HuH-7 (cell line): ENCODE data around the gene NUP88.
A peak's percentile ranks its signal among the peaks of the same experiment; 100 is the strongest.
"Not testable (repeated sequence)": the region's sequence is repeated elsewhere in the genome, so short reads cannot be mapped to it uniquely, and the experiment has no call there.

ENCODE experiments used
- DNase-seq: peaks from one replicate; pipeline ENCODE4 v3.0.0; 2011; ENCODE audit warnings: low spot score

NUP88 gene

DNA sequence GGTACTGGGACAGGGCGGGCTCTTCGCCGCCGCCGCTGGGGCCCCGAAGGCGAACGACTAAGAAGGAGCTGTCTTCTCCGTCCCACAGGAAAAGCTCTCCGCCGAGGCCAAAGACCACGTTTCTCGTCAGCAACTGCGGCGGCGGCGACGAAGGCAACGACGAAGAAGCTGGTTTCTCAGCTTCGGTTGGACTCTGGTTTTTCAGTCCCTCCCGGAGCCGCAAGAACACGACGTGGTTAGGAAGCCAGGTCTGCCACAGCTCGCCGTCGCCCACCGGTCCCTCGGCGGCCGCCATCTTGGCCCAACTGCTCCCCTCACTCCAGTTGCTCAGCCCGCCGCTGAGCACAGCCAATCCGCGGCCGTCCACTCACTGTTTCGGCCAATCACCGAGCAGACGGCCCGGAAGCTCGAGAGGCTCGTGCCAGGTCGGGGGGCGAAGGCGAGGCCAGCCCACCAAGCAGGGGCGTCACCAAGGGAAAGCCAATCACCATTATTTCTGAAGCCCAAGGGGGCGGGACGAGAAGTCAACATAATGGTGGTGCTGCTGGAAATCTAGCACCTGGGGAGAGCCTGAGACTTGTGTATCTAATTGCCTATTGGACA lies at the start of gene NUP88:
TSS of gene NUP88 (minus strand) at position 307 of the 603 bp plus-strand sequence. CDS start at position 295, 12 bp downstream.
- peak; percentile 86 for DNase-seq

DNA sequence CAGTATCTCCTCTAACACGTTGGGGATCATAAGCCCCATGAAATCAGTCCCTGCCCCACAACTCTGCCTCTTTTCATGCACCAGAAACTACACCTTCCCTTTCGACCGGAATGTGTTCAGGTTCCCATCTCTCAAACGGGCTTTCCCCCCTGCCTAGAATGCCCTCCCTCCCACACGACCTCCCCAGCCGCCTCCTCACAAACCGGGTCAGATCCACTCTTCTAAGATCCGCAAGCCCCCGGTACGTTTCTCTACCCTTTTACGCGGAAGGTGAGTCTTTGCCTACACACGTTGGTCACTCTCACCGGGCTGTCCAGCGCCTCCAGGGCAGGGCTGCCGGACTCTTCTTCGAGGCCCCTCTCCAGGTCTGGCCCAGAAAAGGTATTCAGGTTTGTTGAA lies 48.6 kb upstream of the NUP88 start:
- no peak for DNase-seq

GRCh38 chr17:5467416-5467815 lies 48.0 kb upstream of the NUP88 start:
- no peak for DNase-seq

- DNase-seq: no peak
Measured at GRCh38 chr17:5466295-5466694, 46.8 kb upstream of the NUP88 start.

- DNase-seq: no peak
Measured at GRCh38 chr17:5464717-5465507, 45.5 kb upstream of the NUP88 start.

DNA sequence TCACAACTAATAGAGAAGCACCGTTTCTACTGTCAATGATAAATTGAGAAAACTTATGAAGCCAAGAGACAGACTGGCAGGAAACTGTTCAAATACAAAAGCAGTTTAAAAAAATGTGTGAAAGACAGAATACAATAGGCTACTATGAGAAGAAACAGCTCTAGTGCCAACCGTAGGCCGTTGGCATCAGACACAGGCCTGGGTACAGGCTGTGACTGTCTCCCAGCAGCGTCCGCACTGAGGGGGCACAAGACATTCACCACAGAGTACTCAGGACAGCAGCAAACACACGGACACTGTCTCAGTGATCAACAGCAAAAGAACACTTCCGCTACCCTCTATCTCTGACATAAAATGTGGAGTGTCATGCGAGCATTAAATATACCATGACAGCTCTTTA lies 27.3 kb upstream of the NUP88 start:
- DNase-seq: no peak

DNA sequence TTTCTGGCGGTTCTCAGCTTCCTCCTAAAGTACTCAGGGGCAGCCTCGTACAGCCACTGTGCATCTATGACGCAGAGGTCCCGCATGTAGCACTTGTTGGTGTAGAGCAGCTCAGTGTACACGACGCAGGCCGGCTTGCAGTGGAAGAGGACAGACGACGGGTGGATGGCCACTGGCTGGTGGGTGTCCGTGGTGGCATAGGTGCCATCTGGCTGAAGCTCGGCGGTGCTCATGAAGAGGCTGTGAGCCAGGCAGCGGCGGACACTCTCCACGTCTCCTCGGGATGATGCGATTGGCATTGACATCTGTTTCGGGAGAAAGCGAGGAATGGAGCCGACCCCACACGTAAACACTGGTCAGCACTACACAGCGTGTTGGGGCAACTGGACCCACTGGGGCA lies 24.7 kb upstream of the NUP88 start:
- no peak for DNase-seq

GRCh38 chr17:5443728-5444127 lies 24.3 kb upstream of the NUP88 start:
- no peak for DNase-seq

DNA sequence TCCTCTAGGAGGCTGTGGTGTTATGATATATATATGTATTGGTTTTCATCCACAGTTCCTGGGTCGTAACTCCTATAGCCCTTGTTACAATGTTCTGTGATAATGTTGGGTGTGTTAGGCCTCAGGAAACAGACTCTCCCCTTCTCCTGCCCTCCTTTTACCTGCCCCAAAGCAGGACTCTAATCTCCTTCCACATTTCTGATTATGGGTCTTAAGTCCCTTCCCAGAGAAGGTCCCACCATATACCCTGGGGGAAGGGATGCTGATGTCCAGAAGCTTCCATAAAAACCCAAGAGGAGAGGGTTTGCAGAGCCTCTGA lies 19.9 kb upstream of the NUP88 start:
- DNase-seq: no peak

DNA sequence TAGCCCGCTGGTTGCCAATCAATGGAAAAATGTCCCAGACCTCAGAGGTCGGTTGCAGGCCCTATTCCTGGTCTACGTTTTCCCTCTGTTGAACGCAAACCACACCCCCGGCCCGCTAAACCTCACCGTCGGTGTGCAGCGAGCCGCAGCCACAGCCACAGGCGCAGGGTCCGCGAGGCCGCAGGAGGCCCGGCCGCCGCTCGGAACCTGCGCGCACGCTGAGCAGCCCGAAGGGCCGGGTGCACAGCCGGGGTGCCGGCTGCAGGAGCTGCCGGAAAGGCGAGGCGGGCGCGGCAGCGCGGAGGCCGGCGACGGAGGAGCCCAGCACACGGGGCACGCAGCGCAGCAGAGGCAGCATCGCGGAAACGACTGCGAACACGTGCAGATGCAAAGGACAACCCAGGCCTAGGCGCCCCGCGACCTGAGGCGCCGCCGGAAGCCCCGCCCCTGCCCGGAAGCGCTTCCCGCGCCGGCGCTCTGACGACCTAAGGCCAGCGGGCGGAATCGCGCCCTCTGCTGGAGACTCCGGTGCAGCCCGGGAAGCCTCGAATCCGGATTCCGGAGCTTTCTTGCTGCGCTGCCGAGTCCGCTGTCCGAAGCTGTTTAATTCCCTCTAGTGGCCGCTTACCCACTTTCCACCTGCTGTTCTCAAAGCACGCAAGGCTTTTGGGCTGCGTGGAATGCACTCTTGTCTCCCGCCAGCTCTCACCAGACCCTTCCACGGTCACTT lies 19.4 kb upstream of the NUP88 start, which contains the start of gene C1QBP:
TSS of gene C1QBP (minus strand) at position 440 of the 730 bp plus-strand sequence. CDS start at position 358, 82 bp downstream.
- DNase-seq: peak; percentile 68

GRCh38 chr17:5437721-5438317 lies 18.4 kb upstream of the NUP88 start:
- DNase-seq: no peak

GRCh38 chr17:5435781-5436315 lies 16.4 kb upstream of the NUP88 start:
- DNase-seq: not testable (repeated sequence)

- no peak for DNase-seq
Measured at GRCh38 chr17:5434984-5435383, 15.5 kb upstream of the NUP88 start.

DNA sequence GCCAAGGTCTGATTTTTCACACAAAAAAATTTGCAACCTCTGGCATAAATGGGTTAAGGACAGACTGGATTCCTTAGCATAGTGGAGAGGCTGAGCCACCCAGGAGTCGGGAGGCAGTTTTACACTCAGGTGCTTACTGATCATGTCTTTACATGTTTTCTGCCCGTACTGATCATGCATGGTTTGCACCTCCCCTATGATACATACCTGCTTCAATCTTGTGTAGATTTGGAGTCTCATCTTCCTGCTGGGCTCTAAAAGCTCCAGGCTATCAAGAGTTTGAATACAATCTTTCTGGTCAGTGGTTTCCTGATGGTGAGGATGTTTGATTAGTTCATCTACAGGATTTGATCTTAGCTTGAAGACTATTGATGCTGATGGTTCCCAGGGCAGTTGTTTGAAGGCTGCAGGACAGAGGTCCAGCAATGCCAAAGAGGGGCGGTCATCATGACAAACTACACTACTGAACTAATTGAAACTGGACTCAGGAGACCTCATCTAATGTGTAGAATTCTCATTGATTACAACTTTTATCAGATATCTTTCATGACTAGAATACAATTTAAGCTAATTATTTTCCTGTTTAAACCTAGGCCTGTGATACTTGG lies 12.6 kb upstream of the NUP88 start:
- no peak for DNase-seq

GRCh38 chr17:5431234-5431633 lies 11.8 kb upstream of the NUP88 start:
- not testable (repeated sequence) for DNase-seq

DNA sequence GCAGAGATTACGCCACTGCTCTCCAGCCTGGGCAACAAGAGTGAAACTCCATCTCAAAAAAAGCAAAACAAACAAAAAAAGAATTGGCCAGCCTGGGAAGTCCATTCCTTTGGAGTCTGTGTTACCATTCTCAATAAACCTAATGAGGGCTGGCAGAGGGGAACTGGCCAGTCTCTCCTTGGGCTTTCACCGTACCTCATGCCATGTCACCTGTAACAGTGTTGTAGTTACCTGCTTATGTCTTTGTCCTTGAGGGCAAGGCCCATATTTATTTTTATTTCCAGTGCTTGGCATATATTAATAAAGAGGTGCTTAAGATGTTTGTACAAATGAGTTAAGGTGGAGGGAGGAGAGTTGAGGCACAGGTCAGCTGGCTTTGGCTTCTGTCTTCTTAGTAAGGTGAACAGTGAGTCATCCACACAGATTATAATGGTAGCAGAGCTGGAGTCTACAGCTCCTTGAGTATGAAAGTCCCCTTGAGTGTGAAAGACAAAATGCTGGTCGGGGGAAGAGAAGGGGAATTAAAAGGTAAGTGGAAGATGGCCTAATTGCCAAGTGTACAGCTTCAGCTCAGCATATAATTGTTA lies 11.0 kb upstream of the NUP88 start:
- DNase-seq: no peak

DNA sequence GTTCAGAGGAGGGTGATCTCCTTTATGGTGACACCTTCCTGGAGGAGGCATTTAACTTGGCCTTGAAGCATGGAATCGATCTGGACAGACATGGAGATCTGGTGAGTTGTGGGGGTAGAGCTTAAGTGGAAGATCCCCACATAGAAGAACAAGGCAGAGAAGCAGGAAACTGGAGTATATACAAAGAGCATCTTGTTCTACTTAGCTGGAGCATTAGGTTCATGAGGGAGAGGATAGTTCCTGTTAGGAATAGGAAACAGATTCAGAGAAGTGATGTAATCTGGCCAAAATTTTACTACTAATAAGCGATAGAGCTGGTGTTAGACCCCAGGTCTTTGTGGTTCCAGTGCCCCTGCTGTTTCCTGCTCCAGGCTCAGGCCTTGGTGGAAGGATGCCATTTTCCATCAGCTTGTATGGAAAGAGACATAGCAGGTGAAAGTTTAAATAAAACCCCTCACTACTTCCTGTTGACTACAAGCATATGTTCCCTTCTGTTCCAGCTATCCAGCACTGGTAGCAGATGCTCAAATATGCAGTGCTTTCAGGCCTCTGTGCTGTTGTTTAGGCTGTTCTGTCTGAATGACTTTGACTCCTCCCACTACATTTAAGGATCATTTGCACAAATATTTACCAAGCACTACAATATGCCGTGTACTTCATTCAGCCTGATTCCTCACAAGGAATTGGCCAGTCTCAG lies 9.9 kb upstream of the NUP88 start:
- DNase-seq: no peak

DNA sequence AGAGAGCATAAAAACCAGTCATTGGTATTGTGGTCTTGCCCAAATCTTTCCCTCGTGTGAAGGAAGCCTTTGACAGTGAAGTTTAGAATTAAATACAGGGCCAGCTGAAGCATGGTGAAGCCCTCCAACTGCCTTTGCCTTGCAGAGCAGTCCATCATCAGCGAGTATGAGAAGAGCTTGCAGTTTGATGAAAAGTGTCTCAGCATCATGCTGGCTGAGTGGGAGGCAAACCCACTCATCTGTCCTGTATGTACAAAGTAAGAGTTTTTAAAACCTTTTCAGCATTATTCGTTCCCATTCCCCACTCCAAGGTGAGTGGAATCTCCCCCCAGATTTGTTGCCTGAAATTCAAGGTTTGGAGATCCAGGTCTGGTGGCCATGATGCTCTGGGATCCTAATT lies 6.4 kb upstream of the NUP88 start:
- no peak for DNase-seq

DNA sequence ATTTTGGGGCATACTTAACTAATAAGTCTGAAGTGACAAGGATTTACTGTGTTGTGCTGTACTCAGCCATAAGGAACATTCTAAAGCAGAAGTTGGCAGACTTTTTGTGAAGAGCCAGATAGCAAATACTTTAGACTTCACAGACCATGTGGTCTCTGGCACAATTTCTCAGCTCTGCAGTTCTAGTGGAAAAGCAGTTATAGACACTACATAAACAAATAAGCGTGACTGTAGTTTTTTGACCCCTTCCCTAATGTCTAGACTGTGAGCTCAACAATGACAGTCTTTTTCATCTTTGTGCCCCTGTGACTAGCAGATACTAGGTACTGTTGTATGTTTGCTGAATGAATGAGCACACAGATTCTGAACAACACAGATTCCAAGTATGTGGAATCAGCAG lies 5.4 kb upstream of the NUP88 start:
- DNase-seq: no peak

- DNase-seq: no peak
Measured at GRCh38 chr17:5422505-5422904, 3.0 kb upstream of the NUP88 start.
